GM12891 (cell line): ENCODE measurements around the gene SULT1A1.

ENCODE experiments used
- PAX5 ChIP-seq: IDR thresholded peaks from 2 replicates; pipeline ENCODE4 v1.6.1; 2011; ENCODE audit warnings: low read length, moderate library complexity, mild to moderate bottlenecking; ENCODE audit not compliant: insufficient read depth, severe bottlenecking
- POLR2A ChIP-seq: IDR thresholded peaks from 2 replicates; pipeline ENCODE4 v1.6.1; 2011; ENCODE audit warnings: low read depth, low read length, control low read depth
- POLR2AphosphoS5 ChIP-seq: IDR thresholded peaks from 2 replicates; pipeline ENCODE4 v1.6.1; 2011; ENCODE audit warnings: low read depth, low read length, control low read depth
- POU2F2 ChIP-seq: IDR thresholded peaks from 2 replicates; pipeline ENCODE4 v1.6.1; 2011; ENCODE audit warnings: low read depth, mild to moderate bottlenecking, control low read depth, low read length, moderate library complexity
- SPI1 ChIP-seq: IDR thresholded peaks from 2 replicates; pipeline ENCODE4 v1.6.1; 2011; ENCODE audit warnings: low read depth, low read length, control low read depth
- TAF1 ChIP-seq: IDR thresholded peaks from 2 replicates; pipeline ENCODE4 v1.6.1; 2011; ENCODE audit warnings: low read depth, low read length, control low read depth

GRCh38 chr16:28589930-28590329, 19.9 kb downstream of the SULT1A1 start:
- TF ChIP-seq POU2F2, result no peak
- no peak for TF ChIP-seq POLR2A
- no peak for TF ChIP-seq POLR2AphosphoS5
- no peak for TF ChIP-seq TAF1
- no peak for TF ChIP-seq PAX5
- no peak for TF ChIP-seq SPI1
